NCI-H446 (cell line): ENCODE measurements around the gene TOPBP1.

ENCODE experiments used
- DNase-seq, 2 experiments: peaks; one replicate each; lab custom pipeline; 2025; lab: John Stamatoyannopoulos, UW

TOPBP1 gene

GRCh38 chr3:133607816-133608215 lies 53.9 kb downstream of the TOPBP1 start:
- no peak for DNase-seq

GRCh38 chr3:133606902-133607301 lies 54.8 kb downstream of the TOPBP1 start:
- DNase-seq = no peak

GRCh38 chr3:133606342-133606741 lies 55.4 kb downstream of the TOPBP1 start:
- DNase-seq = no peak

GRCh38 chr3:133600572-133601081 lies 61.1 kb downstream of the TOPBP1 start:
- no peak for DNase-seq

DNA sequence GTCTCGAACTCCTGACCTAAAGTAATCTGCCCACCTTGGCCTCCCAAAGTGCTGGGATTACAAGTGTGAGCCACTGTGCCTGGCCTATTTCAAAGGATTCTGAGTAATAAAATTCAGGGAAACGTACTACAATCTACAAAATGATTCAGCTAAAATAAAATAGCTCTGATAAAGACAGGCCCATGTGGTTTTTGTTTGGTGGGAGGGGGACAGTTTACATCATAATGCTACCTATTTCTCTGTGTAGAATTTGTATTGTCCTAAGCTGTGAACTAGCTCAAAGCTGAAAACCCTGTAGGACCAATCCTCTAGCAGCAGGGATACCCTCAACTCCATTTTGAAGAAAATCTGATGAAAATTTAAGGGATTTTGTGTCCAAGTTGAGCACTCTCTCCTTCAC lies 62.5 kb downstream of the TOPBP1 start:
- no peak for DNase-seq

DNA sequence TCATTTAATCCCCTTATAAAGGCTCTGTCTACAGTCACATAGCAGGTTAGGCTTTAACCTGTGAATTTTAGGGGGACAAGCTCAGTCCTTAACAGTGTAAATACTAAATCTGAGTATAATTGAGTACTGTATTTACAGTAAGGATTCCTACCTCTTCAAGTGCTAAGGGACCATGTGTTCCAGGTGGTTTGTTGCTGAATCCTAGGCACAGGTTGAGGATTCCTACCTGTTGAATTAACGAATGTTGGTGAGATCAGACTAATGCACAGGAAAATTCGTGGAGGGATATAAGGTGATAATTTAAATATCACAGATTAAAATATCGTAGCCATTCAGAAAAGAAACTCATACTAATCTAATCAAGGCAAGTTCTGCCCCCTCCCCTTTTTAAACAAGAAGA lies 63.3 kb downstream of the TOPBP1 start:
- DNase-seq = no peak

DNA sequence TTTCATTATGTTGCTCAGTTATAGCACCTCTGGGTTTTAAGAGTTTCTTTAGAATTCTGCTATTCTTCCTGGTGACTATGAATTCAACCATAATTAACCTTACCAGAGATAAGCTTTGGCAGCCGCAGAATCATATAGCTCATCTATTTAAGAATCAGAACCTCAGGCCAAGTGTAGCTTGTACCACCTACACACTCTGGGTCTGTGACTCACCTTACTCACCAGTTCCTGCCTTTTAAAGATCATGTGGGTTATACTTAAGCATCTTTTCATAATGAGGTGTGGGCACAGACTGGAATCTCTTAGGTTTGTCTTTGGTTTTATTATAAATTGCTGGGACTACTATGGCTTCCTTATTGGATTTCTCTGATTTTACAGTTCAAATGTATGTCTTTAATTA lies 66.4 kb downstream of the TOPBP1 start:
- DNase-seq = no peak

- DNase-seq = no peak
Measured at GRCh38 chr3:133593243-133593642, 68.5 kb downstream of the TOPBP1 start.

GRCh38 chr3:133592843-133593242 lies 68.9 kb downstream of the TOPBP1 start:
- DNase-seq = no peak

DNA sequence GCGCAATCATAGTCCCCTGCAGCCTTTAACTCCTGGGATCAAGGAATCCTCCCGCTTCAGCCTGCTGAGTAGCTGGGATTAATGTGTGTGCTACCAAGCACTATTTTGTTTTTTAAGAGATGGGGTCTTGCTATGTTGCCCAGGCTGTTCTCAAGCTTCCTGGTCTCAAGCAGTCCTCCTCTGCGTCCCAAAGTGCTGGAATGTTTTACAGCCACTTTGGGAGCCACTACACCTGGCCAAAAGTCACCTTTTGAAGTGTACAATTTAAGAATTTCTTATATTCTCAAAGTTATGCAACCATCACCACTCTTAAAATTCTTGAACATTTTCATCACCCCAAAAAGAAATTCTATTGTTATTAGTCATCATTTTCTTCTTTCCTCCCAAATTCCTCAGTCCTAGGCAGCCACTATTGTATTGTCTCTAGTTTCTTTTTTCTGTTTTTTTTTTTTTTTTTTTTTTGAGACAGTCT lies 70.4 kb downstream of the TOPBP1 start:
- no peak for DNase-seq

DNA sequence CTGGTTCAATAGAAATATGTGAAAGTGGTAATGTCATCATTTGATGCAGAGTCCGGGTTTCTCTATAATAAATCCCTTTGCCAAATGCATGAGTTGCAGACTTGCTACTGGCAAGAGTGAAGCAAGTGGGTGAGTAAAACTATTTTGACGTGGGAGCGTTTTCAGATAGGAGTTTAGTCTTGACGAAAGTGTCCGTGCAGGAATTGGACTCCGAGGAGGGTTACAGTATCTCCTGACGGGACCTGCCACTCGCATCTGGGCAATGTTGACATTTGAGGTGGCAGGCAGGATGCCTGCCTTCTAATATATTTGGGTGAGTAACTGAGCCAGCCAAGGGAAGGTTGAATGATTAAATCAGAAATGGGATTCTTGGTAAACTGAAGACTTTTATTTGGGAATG lies 72.2 kb downstream of the TOPBP1 start:
- no peak for DNase-seq

DNA sequence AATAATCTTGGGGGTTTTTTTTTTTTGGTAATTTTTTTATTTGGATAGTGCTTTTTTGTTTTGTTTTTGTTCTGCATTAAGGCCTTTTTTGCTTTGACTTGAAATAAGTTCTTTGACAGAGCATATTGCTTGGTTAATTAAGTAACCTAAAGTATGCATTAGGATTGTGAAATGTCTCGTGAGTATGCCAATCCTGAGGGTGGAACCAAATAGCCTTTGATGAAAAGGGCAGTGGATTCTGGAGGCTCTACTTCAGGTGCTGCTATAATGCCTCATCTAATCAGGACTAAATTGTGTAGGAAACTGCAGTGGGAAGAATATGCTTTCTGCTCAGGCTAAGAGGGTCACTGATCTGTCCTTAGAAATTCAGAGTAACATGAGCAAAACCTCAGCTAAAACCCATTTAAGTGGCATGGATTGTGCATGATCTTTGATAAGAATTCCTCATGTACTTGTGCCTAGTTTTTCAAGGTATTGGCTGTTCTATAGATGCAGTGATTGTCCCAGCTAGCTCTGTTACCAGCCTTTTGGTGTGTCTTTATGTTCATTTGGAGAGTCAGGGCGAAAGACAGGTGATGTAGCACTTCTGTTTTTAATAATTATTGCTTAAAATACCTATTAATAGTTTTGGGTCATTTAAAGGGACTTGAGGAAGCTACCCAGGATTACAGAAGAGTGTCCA lies 72.8 kb downstream of the TOPBP1 start:
- no peak for DNase-seq

DNA sequence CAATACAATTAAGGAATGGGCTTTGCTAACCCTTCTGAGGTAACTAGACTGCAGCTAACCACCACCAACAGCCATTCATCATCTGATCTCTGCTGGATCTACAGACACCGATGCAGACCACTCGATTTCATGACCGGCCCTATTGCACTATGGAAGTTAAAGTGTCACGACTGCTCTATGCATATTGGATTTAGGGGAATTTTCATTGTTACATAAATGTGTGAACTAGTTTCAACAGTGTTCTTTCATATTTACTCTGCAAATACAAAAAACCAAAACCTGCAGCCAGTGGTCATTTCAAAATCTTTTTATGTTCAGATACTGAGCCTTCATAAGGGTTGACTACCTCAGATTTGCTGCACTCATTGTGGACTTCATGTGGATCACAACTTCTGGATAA lies 73.7 kb downstream of the TOPBP1 start:
- no peak for DNase-seq

- no peak for DNase-seq
Measured at GRCh38 chr3:133583396-133583795, 78.3 kb downstream of the TOPBP1 start.

DNA sequence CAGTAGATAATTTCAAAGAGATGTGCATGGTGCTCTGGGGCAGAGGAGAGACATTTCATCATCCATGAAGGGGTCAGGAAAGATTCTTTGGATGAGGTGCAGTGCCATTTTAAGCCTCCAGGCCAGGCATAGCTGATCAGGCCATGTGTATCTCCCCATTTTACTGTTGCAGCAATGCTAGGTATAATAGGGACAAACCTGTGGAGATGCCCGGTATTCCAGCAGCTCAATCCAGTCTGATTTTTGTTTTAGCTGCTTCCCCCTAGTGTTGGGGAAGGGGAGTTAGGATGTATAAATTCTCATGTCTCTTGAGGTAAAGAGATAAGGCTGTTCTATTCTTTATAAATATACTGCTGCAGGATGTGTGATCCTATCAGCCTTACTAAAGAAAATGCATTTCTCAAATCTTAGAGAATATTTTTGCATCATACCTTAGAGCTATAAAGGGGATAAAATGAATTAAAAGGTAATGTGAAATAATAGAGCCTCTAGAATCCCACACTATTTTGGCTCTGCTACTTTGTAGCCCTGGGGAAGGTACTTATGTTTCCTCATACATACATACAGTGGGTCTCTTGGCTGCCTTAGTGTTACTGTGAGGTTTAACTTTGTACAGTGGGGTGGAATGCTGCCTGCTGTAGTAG lies 83.1 kb downstream of the TOPBP1 start:
- no peak for DNase-seq

- no peak for DNase-seq
Measured at GRCh38 chr3:133576169-133576568, 85.6 kb downstream of the TOPBP1 start.

- DNase-seq = no peak
Measured at GRCh38 chr3:133575086-133575485, 86.7 kb downstream of the TOPBP1 start.

DNA sequence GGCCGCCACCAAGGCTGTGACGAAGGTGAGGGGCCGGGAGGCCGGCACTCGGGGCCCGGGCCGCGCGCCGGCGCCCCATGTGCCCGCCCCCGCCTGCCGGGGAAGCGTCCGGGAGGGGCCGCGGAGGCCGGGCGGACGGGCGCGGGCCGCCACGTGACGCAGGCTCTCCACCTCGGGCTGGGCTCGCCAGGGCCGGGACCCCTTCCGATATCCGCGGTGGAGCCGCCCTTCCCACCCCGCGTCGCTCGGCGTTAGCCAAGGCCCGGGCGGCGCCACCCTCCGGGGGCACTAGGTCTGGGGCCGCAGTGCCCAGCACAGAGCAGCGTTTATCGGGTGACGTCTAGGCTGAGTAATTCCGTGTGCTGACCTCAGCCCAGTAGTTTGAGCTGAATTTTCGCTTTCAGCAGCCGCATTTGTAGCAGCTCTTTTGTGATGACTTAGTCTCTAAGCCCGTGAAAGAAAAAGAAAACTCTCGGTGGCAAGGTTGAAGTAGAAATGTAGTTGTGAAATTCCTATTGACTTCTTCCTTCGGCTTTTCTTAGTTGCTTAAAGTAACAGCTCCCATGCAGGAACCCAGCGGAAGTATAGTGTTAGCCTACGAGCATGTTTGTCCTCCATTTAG lies 87.4 kb downstream of the TOPBP1 start:
- no peak for DNase-seq

DNA sequence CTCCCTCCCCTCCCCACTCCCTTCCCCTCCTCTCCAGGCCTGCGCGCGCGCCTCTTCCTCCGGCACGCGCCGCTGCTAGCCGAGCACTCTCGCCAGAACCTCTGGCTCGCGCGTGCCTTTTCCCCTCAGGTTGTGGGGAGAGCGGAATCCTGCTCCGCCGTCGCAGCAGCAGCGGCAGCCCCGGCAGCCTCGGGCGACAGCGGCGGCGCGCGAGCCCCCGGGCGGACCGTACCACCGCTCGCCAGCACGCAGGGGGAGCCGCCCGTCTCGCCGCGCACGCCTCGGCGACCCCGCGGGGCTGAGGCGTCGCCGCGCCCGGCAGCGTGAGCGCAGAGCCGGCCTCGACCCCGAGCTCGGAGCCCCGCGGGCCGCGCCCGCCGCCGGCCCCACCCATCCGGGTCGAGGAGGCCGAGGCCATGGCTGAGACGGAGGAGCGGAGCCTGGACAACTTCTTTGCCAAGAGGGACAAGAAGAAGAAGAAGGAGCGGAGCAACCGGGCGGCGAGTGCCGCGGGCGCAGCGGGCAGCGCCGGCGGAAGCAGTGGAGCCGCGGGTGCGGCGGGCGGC lies 88.0 kb downstream of the TOPBP1 start, which contains the start of gene CDV3:
CDV3 (plus strand) TSS at position 58 of the 566 bp plus-strand sequence; CDS start at position 417, 359 bp downstream.
- no peak for DNase-seq

- no peak for DNase-seq
Measured at GRCh38 chr3:133573054-133573628, 88.6 kb downstream of the TOPBP1 start.

GRCh38 chr3:133572158-133573053 lies 89.3 kb downstream of the TOPBP1 start:
- DNase-seq = no peak
